GM19043 (cell line): ENCODE results near the gene SS18.
A peak's percentile ranks its signal among the peaks of the same experiment; 100 is the strongest.
"Not testable (repeated sequence)": the region's sequence is repeated elsewhere in the genome, so short reads cannot be mapped to it uniquely, and the experiment has no call there.

ENCODE experiments used
- ATAC-seq: cut with Tn5 transposase; IDR thresholded peaks from one replicate; pipeline ENCODE4 v1.9.1; 2021; ENCODE audit warnings: low read depth; ENCODE audit not compliant: unreplicated experiment

The SS18 gene, protein sequence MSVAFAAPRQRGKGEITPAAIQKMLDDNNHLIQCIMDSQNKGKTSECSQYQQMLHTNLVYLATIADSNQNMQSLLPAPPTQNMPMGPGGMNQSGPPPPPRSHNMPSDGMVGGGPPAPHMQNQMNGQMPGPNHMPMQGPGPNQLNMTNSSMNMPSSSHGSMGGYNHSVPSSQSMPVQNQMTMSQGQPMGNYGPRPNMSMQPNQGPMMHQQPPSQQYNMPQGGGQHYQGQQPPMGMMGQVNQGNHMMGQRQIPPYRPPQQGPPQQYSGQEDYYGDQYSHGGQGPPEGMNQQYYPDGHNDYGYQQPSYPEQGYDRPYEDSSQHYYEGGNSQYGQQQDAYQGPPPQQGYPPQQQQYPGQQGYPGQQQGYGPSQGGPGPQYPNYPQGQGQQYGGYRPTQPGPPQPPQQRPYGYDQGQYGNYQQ

GRCh38 chr18:26090130-26091046 is at the start of gene SS18:
Gene SS18 (minus strand): TSS chr18:26090613. CDS start chr18:26090569, 44 bp downstream.
- peak; percentile 78 for ATAC-seq

GRCh38 chr18:26135548-26135947 is 45.1 kb upstream of the SS18 start:
- ATAC-seq, result no peak

DNA sequence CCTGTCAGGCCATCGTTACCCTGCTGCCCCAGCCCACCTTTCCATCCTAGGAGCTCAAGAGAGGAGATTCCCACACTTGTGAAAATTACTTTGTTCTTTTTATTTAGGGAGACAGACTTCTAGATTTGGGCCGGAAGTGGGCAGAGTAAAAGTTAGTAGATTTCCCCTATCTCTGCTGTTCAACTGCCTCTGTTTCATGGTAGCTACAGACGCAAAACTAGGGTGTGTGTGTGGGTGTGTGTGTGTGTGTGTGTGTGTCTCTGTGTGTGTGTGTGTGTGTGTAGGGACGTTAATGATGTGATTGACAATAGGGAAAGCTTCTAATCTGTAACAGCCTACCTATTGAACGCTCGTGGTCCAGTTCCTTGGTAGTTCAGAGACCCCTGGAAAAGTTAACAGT is 43.7 kb upstream of the SS18 start:
- no peak for ATAC-seq

GRCh38 chr18:26133652-26134051 is 43.2 kb upstream of the SS18 start, which contains the start of gene PSMA8:
Gene PSMA8 (plus strand): TSS chr18:26133869. CDS start chr18:26133966, 97 bp downstream.
- ATAC-seq, result no peak

GRCh38 chr18:26128192-26128591 is 37.8 kb upstream of the SS18 start:
- ATAC-seq, result not testable (repeated sequence)

GRCh38 chr18:26127786-26128185 is 37.4 kb upstream of the SS18 start:
- ATAC-seq, result no peak

- not testable (repeated sequence) for ATAC-seq
Observed at GRCh38 chr18:26121994-26122393, 31.6 kb upstream of the SS18 start.

DNA sequence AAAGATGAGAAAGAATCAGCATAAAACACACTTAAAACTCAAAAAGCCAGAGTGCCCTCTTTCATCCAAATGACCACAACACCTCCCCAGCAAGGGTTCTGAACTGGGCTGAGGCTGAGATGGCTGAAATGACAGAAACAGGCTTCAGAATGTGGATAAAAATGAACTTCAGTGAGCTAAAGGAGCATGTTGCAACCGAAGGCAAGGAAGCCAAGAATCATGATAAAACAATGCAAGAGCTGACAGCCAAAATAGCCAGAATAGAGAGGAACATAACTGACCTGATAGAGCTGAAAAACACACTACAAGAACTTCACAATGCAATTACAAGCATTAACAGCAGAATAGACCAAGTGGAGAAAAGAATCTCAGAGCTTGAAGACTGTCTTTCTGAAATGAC is 31.1 kb upstream of the SS18 start:
- no peak for ATAC-seq

DNA sequence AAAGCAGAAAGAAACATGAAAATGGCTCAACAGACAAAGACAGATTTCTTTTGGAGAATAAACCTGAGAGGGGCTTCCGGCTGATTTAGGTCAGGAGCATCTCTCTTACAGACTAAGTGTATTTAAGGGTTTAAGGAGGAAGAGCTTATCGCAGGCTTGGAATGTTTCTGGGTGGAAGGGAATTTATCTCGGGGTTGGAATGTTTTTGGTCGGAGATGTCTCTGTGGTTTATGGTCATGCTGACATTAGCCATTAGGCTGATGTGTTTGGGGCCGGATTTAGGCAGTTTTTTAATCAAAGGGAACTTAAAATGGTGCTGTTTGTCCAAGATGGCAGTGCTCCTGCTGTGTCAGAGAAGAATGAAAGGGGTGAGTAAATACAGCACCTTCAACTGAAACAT is 28.8 kb upstream of the SS18 start:
- ATAC-seq, result no peak

DNA sequence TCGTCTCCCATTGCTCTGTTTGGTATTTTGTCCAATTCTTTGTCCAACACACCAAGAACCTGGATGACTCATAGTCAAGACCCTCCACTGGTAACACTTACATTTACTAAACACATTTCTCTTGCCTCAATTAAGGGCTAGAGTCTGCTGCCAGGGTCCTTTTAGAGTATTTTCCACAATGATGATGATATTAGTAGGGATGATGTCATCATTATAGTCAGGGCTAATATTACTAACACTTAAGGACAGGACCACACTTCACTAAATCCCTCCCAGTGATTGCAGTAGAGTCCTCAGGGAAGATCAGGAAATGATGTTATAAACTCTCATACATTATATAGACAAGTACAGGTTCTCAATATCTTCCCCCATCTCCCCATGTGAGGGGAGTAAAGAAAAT is 13.6 kb upstream of the SS18 start:
- no peak for ATAC-seq

DNA sequence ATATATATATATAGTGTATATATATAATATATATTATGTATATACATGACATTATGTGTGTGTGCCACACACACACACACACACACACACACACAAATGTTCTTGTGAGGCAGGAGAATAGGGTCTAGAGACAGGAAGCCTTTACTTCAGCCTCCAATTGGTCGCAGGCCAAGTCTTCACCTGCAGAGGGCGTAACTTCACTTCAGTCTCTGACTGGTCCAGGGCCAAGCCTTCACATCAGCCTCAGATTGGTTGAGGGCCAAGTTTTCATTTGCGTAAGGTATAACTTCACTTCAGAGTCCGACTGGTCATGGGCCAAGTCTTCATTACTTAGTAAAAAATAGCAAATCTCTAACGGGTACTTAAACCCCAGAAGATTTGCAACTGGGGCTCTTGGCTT is 13.2 kb upstream of the SS18 start:
- no peak for ATAC-seq

GRCh38 chr18:26097563-26097962 is 7.2 kb upstream of the SS18 start:
- ATAC-seq, result no peak

DNA sequence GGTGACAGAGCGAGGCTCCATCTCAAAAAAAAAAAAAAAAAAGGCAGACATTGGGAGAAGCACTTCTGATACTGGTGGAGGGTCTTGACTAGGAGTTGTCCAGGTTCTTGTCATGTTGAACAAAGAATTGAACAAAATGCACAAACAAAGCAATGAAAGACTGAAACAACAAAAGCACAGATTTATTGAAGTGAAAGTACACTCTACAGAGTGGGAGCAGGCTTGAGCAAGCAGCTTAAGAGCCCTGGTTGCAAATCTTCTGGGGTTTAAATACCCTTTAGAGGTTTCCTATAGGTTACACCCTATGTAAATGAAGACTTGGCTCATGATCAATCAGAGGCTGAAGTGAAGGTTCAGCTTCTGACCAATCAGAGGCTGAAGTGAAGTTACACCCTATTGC is 6.4 kb upstream of the SS18 start:
- ATAC-seq, result no peak

DNA sequence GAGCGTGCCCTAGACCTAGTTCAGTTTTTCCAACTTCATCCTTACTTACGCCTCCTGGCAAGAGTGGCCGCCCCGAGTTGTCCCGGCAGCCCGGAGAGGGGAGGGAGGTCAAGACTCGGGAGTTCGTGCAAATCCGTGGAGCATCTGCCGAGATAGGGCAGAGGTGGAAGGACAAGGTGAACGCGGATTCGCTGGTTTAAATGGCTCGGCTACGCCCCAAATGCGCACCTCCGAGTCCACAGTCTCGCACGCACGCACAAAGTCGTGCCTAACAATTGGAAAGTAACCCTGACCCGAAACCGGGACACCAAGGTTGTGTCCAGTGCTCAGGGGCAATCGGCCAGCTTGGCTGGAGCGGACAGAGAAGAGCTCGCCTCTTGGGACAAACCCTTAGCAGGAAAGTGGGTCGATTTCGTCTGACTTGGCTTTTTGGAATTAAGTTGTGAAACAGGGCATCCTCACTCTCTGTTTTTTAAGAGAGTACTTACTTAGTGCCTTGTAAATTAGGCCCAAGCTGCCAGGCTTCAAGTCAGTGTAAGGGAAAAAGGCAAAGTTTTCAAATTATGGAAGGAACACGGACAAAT is 726 bp upstream of the SS18 start:
- peak; percentile 43 for ATAC-seq

- peak; percentile 0 for ATAC-seq
Observed at GRCh38 chr18:26089293-26090129, 902 bp downstream of the SS18 start.

DNA sequence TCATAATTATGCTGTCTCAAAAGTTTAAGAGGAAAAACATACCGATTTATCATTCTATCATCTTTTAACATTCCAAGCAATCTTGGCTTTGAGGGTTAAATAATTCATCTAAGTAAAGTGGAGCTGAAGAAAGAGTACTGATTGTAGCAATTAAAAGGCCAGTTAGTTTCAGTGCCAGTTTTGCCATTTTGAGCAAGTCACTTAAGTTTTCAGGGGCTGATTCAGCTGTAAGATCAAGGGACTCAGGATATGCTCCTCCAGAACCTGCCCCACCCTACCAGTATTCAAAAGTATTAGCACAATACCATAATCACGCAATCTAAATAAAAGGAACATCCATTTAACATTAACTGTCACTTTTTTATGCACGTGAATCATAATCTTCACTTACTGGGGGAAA is 1.9 kb downstream of the SS18 start:
- no peak for ATAC-seq

DNA sequence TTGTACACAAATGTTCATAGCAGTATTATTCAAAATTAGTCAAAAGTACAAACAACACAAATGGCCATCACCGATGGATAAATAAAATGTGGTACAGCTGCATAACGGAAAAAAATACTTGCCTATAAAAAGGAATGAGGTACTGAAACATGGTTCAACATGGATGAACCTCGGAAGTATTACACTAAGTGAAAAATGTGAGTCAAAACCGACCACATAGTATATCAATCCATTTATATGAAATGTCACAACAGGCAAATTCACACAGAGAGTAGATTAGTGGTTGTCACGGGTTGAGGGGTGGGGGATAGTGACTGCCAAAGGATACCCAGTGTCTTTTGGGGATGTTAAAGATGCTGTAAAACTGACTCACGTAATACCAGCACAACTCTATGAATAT is 3.5 kb downstream of the SS18 start:
- ATAC-seq, result no peak

DNA sequence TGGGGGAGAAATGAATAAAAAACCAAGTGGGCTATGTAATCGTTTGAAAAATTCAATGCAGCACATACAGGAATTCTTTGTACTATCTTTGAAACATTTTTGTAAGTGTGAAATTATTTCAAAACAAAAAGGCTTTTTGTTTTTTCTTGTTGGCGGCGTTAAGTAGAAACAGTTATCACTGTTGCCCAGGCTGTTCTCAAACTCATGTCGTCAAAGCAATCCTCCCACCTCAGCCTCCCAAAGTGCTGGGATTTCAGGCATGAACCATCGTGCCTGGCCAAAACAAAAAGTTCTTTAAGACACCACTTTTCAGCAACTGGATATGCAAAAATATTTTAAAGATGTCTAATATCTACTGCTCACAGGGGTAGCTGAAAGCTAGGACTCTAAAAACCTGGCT is 5.4 kb downstream of the SS18 start:
- ATAC-seq, result no peak

- ATAC-seq, result no peak
Observed at GRCh38 chr18:26083099-26083498, 7.3 kb downstream of the SS18 start.

GRCh38 chr18:26082475-26082874 is 7.9 kb downstream of the SS18 start:
- no peak for ATAC-seq
